HG03196 (cell line): ENCODE data around the gene DPYSL4.

Source experiments
- ATAC-seq: cut with Tn5 transposase; IDR thresholded peaks from one replicate; pipeline ENCODE4 v1.9.1; 2021; ENCODE audit not compliant: unreplicated experiment

The DPYSL4 gene

DNA sequence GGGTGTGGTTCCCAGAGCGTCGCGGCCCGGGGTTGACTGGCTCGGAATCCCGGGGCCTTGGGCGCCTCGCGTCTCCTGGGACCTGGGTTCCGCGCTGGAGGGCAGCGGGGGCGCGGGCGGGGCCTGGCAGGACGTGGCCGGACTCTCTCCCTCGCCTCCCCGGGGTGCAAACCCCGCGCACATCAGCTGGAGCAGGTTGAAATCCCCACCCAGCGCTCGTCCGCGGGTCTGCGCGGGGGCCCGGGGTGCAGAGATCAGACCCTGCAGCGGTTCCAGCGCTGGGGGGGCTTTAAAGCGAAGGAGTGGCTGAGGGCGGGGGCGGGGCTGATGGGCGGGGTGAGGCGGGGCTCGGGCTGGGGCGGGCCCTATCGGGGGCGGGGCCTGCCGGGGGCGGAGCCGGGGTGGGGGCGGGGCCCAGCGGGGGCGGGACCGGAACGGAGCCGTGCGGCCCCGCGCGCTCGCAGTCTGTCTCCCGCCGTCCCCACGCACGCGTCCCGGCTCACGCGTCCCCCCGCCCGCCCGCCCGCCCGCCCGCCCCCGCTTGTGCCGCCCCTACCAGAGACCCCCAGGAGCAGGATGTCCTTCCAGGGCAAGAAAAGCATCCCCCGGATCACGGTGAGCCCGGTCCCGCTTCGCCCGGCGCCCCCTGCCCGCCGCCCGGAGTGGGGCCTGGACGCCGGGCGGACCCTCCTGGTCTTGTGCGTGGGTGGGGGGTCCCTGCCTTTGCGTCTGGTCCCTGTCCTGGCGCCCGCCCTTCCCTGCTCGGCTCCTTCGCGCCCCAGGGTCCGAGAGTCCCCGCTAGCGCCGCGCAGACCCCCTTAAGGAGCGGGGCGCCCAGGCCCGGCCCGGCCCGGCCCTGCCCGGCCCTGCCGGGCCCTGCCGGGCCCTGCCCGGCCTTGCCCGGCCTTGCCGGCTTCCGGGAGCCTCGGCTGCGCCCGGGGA is at the start of gene DPYSL4:
DPYSL4 (plus strand) TSS at position 461 of the 942 bp plus-strand sequence; CDS start at position 577, 116 bp downstream.
- no peak for ATAC-seq

GRCh38 chr10:132137111-132138072 is 49.4 kb upstream of the DPYSL4 start:
- ATAC-seq = no peak

DNA sequence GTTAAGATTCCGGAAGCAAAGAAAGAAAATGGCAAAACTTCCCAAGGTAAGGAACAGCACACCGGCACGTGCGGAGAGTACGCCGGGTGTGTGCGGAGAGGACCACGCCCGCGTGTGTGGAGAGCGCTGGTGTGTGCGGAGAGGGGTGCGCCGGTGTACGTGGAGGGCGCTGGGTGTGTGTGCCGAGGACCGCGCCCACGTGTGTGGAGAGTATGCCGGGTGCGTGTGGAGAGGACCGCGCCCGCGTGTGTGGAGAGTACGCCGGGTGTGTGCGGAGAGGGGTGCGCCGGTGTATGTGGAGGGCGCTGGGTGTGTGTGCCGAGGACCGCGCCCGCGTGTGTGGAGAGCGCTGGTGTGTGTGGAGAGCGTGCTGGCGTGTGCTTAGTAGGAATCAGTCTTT is 48.6 kb upstream of the DPYSL4 start:
- ATAC-seq = no peak

GRCh38 chr10:132138596-132138995 is 48.2 kb upstream of the DPYSL4 start:
- ATAC-seq = no peak

GRCh38 chr10:132139526-132139925 is 47.2 kb upstream of the DPYSL4 start:
- ATAC-seq = no peak

- no peak for ATAC-seq
Measured at GRCh38 chr10:132140167-132140925, 46.4 kb upstream of the DPYSL4 start.

DNA sequence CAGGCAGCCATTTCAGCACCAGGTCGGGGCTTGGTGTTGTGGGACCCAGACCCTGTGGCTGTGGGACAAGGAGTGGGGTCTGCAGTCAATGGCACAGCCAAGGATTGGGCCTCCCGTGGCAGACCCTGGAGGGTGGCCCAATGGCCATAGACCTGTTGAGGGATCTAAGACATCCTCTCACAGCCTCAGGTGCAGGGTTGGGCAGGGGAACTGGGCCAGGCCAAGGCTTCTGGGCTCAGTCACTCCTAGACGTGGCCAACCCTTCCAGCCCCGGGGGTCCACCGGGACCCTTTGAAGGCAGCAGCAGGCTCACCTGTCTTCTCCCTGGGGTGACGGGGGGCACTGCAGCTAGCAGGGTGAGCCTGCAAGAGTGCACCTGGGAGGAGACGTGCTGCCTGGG is 45.7 kb upstream of the DPYSL4 start:
- ATAC-seq = no peak

- no peak for ATAC-seq
Measured at GRCh38 chr10:132141526-132142395, 45.0 kb upstream of the DPYSL4 start.

GRCh38 chr10:132142396-132143161 is 44.2 kb upstream of the DPYSL4 start:
- no peak for ATAC-seq

DNA sequence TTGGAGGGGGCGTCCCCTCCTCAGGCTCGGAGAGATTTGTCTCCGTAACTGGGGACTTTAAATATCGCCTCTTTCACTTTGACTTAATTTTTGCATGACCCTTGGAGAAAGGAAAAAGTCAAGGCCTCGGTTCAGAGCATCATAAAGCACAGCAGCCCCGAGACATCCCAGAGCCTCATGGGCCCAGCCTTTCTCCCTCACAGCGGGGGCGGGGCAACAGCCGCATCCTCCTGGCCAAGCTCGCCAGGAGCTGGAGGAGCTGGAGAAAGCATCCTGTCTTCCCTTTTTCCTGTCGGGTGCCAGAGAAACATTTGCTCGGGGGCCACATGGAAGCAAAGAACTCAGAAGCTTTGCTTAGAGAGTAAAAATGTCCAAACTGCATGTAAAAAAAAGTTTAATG is 43.6 kb upstream of the DPYSL4 start:
- ATAC-seq = no peak

GRCh38 chr10:132144086-132144485 is 42.7 kb upstream of the DPYSL4 start:
- no peak for ATAC-seq

GRCh38 chr10:132145002-132145401 is 41.7 kb upstream of the DPYSL4 start:
- ATAC-seq = no peak

- ATAC-seq = no peak
Measured at GRCh38 chr10:132145521-132146185, 41.1 kb upstream of the DPYSL4 start.

GRCh38 chr10:132146271-132146671 is 40.5 kb upstream of the DPYSL4 start:
- ATAC-seq = no peak

DNA sequence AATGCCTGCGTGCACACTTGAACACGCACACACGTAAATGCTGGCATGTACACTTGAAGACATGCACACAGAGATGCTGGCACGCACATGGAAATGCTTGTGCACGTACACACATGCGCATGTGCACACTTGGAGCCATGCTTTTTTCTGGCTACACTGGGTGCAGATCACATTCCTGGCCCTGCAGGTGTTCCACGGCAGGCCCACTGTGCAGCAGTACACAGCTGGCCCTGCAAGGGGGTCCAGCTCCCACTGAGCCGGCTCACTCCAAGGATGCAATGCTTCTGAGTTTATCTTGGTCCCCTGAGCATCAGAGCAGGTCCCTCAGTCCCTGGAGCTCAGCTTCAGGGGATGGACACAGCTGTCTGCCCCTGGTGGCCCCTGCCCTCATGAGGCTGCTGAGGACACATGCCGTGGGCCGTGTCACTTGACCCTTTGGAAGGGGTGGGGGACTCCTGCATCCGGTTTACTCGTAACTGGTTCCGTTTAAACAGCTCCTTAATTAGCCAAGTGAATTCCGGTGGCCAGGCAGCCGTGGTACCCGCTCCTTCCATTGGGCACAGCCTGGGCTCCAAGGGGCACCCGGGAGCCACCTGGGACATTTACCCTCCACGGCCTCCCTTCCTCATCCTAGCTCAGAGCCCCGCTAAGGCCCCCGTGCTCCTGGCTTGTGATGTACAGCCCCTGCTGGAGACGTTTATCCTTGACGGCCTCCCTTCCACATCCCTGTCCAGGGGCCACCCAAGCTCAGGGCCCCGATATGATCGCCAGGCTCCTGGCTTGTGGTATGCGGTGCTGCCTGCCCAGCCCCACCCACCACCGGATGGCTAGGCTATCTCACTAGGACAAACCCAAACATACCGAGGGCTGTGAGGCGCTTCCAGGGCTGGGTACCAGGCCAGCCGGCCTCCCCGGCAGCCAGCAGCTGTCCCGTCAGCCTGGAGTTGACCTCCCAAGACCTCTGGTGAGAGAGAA is 39.5 kb upstream of the DPYSL4 start:
- ATAC-seq = no peak

DNA sequence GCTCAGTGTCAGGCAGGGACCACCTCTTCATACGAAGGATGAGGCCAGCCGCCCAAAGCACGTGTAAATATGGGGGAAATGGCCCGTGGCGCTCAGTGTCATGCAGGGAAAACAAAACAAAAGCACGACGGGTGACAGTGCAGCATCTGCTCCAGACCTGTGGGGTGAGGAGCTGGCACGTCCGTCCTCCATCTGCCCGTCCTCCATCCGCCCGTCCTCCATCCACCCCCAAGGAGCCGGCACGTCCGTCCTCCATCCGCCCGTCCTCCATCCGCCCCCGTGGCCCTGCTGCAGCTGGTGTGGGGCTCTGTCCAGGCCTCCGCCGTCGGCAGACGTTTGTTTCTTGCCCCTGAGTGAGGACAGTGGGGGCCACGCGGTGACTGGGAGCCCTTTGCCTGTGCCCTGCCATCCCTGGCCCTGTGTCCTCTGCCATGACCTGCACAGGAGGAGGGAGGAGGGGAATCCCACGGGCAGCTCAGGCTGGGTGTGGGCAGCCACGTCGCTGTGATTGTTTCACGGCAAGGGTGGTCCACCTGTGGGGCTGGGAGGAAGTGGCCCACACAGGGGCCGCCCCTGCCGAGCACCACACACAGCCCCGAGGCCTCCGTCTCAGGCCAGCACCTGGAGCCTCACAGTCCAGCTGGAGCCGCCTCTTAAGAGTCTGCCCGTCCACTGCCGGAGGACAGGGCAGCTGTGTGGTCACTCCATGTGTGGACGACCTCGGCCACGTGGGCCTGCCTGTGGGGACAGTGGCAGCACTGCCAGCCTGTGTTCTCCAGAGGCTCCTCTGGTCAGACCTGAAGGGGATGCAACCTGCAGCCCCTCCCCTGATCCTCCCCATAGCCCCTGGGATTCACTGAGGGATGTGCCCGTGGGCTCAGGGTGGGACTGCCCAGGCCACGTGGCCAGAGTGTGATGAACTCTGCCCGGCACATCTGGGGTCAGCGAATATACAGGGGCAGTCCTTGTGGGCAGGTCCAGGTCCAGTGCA is 38.2 kb upstream of the DPYSL4 start:
- ATAC-seq = no peak
